OCI-LY3 (cell line): ENCODE data around the gene CPEB2.

Experiments
- CTCF ChIP-seq: fragments of 200-600, 300-600 bp; sonication (generic); IDR thresholded peaks from 2 replicates; pipeline ENCODE4 v1.5.1; 2014; ENCODE audit warnings: antibody characterized with exemption, low read length, low read depth
- EZH2phosphoT487 ChIP-seq: fragments of 200-600 bp; shearing (Covaris generic); IDR thresholded peaks from 2 replicates; pipeline ENCODE4 v1.6.1; 2018; ENCODE audit warnings: antibody characterized with exemption, mixed run types, low read depth

- no peak for TF ChIP-seq CTCF
- no peak for TF ChIP-seq EZH2phosphoT487
These were observed 1.2 kb downstream of the CPEB2 start for GRCh38 chr4:15003401-15003890.
